ENCODE results near the gene SIAH2. TPM values are rescaled to one million over a fixed set of nuclear protein-coding genes. Genes with fewer than 3 reads are reported as not detected.

The SIAH2 gene
- polyA plus RNA-seq, 1 experiment = 34.2 TPM

- TF ChIP-seq CTCF (IDR thresholded peaks at IDR 0.05; ENCODE audit: insufficient read depth, low read depth, low read length) = no peak
- CTCF ChIA-PET = interaction anchor here (0.6 kb wide), 2 partner anchors 114 to 353 kb away, joined by 3 read pairs; no protein-coding TSS in a partner anchor
- Histone ChIP-seq H3K27me3 (ENCODE audit: control insufficient read depth, insufficient read depth, low read length) (peaks cover 3% of the 10 kb centered on the region; the same call in 1 of the 2 replicates), H3K4me3 (ENCODE audit: low read depth, low read length) (no peak overlapping the region), H3K36me3 (ENCODE audit: control insufficient read depth, insufficient read depth, low read length) (no peaks in the 10 kb centered on the region)
- POLR2A ChIA-PET = no interaction called here
- no peak for DNase-seq (ENCODE audit: low read depth)
Observed at GRCh38 chr3:150793641-150794040, 30.7 kb upstream of the SIAH2 start.

- POLR2A ChIA-PET = no interaction called here
- DNase-seq (ENCODE audit: low read depth) = no peak
- no peaks in the 10 kb centered on the region for H3K36me3 ChIP-seq (ENCODE audit: control insufficient read depth, insufficient read depth, low read length)
- H3K27me3 ChIP-seq (ENCODE audit: control insufficient read depth, insufficient read depth, low read length) = peaks cover 1% of the 10 kb centered on the region
- no peak for TF ChIP-seq CTCF (IDR thresholded peaks at IDR 0.05; ENCODE audit: insufficient read depth, low read depth, low read length)
- no peak overlapping the region for H3K4me3 ChIP-seq (ENCODE audit: low read depth, low read length)
- CTCF ChIA-PET = interaction anchor here (0.9 to 1.7 kb wide), 6 partner anchors 11 to 355 kb away, joined by 3 to 5 read pairs (median 4); no protein-coding TSS in a partner anchor
Observed at GRCh38 chr3:150790629-150791028, 27.7 kb upstream of the SIAH2 start.

GRCh38 chr3:150789451-150789850 is 26.5 kb upstream of the SIAH2 start:
- H3K4me3 ChIP-seq (ENCODE audit: low read depth, low read length) = no peak overlapping the region
- peaks cover 1% of the 10 kb centered on the region for H3K27me3 ChIP-seq (ENCODE audit: control insufficient read depth, insufficient read depth, low read length)
- DNase-seq (ENCODE audit: low read depth) = no peak
- H3K36me3 ChIP-seq (ENCODE audit: control insufficient read depth, insufficient read depth, low read length) = no peaks in the 10 kb centered on the region
- CTCF ChIA-PET = interaction anchor here (1.3 kb wide), 1 partner anchor 37 kb away, joined by 3 read pairs; no protein-coding TSS in a partner anchor
- no peak for TF ChIP-seq CTCF (IDR thresholded peaks at IDR 0.05; ENCODE audit: insufficient read depth, low read depth, low read length)
- POLR2A ChIA-PET = no interaction called here

GRCh38 chr3:150787741-150788370 is 24.9 kb upstream of the SIAH2 start:
- no peak for DNase-seq (ENCODE audit: low read depth)
- H3K27me3 ChIP-seq (ENCODE audit: control insufficient read depth, insufficient read depth, low read length) = peaks cover 1% of the 10 kb centered on the region
- H3K36me3 ChIP-seq (ENCODE audit: control insufficient read depth, insufficient read depth, low read length) = no peaks in the 10 kb centered on the region
- POLR2A ChIA-PET = interaction anchor here (0.8 kb wide), 1 partner anchor 433 kb away, joined by 4 read pairs; no protein-coding TSS in a partner anchor
- no peak overlapping the region for H3K4me3 ChIP-seq (ENCODE audit: low read depth, low read length)
- CTCF ChIA-PET = interaction anchor here (0.7 to 2.9 kb wide), 32 partner anchors 8 to 360 kb away, joined by 3 to 21 read pairs (median 4); partner anchors contain the start of gene SIAH2
- TF ChIP-seq CTCF (IDR thresholded peaks at IDR 0.05; ENCODE audit: insufficient read depth, low read depth, low read length) = peak; percentile 93

GRCh38 chr3:150786791-150787190 is 23.8 kb upstream of the SIAH2 start:
- H3K4me3 ChIP-seq (ENCODE audit: low read depth, low read length) = no peak overlapping the region
- ChIA-PET POLR2A (no interaction called here), CTCF (interaction anchor here (1.1 to 2.9 kb wide), 8 partner anchors 15 to 356 kb away, joined by 3 to 21 read pairs (median 7); partner anchors contain the start of gene SIAH2)
- DNase-seq (ENCODE audit: low read depth) = no peak
- TF ChIP-seq CTCF (IDR thresholded peaks at IDR 0.05; ENCODE audit: insufficient read depth, low read depth, low read length) = no peak
- H3K36me3 ChIP-seq (ENCODE audit: control insufficient read depth, insufficient read depth, low read length) = no peaks in the 10 kb centered on the region
- H3K27me3 ChIP-seq (ENCODE audit: control insufficient read depth, insufficient read depth, low read length) = no peaks in the 10 kb centered on the region; the same call in none of the 2 replicates

All from BJ (cell line).